HepG2 (cell line): ENCODE measurements around the gene MTHFD1L. TPM values are rescaled to one million over a fixed set of nuclear protein-coding genes. Genes with fewer than 3 reads are reported as not detected.
A peak's percentile ranks its signal among the peaks of the same experiment; 100 is the strongest.

Experiments
- ARHGAP35 ChIP-seq: sonication (generic); formaldehyde crosslinking; IDR thresholded peaks from 2 replicates; pipeline ENCODE4 v1.9.0; 2022; ENCODE audit warnings: mild to moderate bottlenecking, inconsistent platforms, moderate library complexity, missing genetic modification reagents, borderline replicate concordance
- FOXP1 ChIP-seq, 2 experiments: fragments of 450-650 bp in 1 of 2; IDR thresholded peaks; 2 replicates each; pipeline ENCODE4 v1.6.1; 2017 to 2018; ENCODE audit warnings: antibody characterized with exemption in 1 of 2
- KDM1A ChIP-seq: IDR thresholded peaks from 2 replicates; pipeline ENCODE4 v1.6.1; 2016; ENCODE audit warnings: missing compliant biosample characterization
- MAFF ChIP-seq: IDR thresholded peaks from 2 replicates; pipeline ENCODE4 v1.6.1; 2011; ENCODE audit warnings: low read depth, low read length, improper control_type of control experiment
- MAFK ChIP-seq, 2 experiments: IDR thresholded peaks in 1 of 2; conservative IDR thresholded peaks in 1 of 2; 2 replicates each; pipeline ENCODE4 v1.6.1; 2011; ENCODE audit warnings: improper control_type of control experiment in 2 of 2, low read length in 2 of 2
- TOPORS ChIP-seq: sonication (generic); formaldehyde crosslinking; IDR thresholded peaks from 2 replicates; pipeline ENCODE4 v1.8.0; 2023; ENCODE audit warnings: mild to moderate bottlenecking, missing genetic modification reagents
- ZBTB42 ChIP-seq: sonication (generic); formaldehyde crosslinking; IDR thresholded peaks from 2 replicates; pipeline ENCODE4 v1.5.0; 2020; ENCODE audit warnings: mild to moderate bottlenecking, missing genetic modification reagents
- ZFP36L1 ChIP-seq: sonication (generic); formaldehyde crosslinking; IDR thresholded peaks from 2 replicates; pipeline ENCODE4 v1.8.0; 2022; ENCODE audit warnings: mild to moderate bottlenecking, missing genetic modification reagents, moderate library complexity
- ZNF251 ChIP-seq: sonication (generic); formaldehyde crosslinking; IDR thresholded peaks from 2 replicates; pipeline ENCODE4 v1.9.0; 2021; ENCODE audit warnings: mild to moderate bottlenecking, missing genetic modification reagents
- ZNF30 ChIP-seq: sonication (generic); formaldehyde crosslinking; IDR thresholded peaks from 2 replicates; pipeline ENCODE4 v1.5.0; 2020; ENCODE audit warnings: mild to moderate bottlenecking, missing genetic modification reagents
- ZNF331 ChIP-seq: sonication (generic); formaldehyde crosslinking; IDR thresholded peaks from 2 replicates; pipeline ENCODE4 v1.4.0; 2020; ENCODE audit warnings: missing genetic modification reagents
- ZNF629 ChIP-seq: sonication (generic); formaldehyde crosslinking; conservative IDR thresholded peaks from 2 replicates; pipeline ENCODE4 v1.5.0; 2020; ENCODE audit warnings: missing genetic modification reagents
- ZNF652 ChIP-seq: IDR thresholded peaks from 2 replicates; pipeline ENCODE4 v1.6.1; 2016; ENCODE audit warnings: low read depth, borderline replicate concordance
- ZNF7 ChIP-seq: IDR thresholded peaks from 2 replicates; pipeline ENCODE4 v1.6.1; 2016; ENCODE audit warnings: missing biosample characterization, missing genetic modification reagents
- polyA plus RNA-seq, 8 experiments: library from polyadenylated mRNA; depleted of rRNA in 3 of 8; stranded (reverse) in 7 of 8; unstranded in 1 of 8; fragments of >200 nt; fragmentation: Illumina TruSeq in 4 of 8; extraction: Trizol in 4 of 8; gene quantifications; 2 replicates each; pipeline versions ENCODE4 v1.2.1 to v1.2.3, GENCODE V29; 2011 to 2016; ENCODE audit warnings: low read depth in 4 of 8, missing spikeins in 1 of 8, mixed read lengths in 1 of 8; ENCODE audit not compliant: insufficient read depth in 1 of 8
- total RNA-seq, 5 experiments: library from RNA; depleted of rRNA; stranded (reverse); fragments of >200 nt; fragmentation: Illumina TruSeq; extraction: Trizol; gene quantifications; 2 replicates each; pipeline ENCODE4 v1.2.3, GENCODE V29; 2016; ENCODE audit warnings: low read depth in 1 of 5
- TF ChIP-seq, protein P1 (sequence below): IDR thresholded peaks from 2 replicates; pipeline ENCODE4 v1.4.0; 2020; ENCODE audit warnings: mild to moderate bottlenecking, missing genetic modification reagents
- TF ChIP-seq, protein P2 (sequence below): sonication (generic); formaldehyde crosslinking; IDR thresholded peaks from 2 replicates; pipeline ENCODE4 v1.8.1; 2022; ENCODE audit warnings: low read depth, mild to moderate bottlenecking, missing genetic modification reagents
- TF ChIP-seq, protein P3 (sequence below): sonication (generic); formaldehyde crosslinking; IDR thresholded peaks from 2 replicates; pipeline ENCODE4 v1.5.1; 2020; ENCODE audit warnings: mild to moderate bottlenecking, missing genetic modification reagents, borderline replicate concordance
- TF ChIP-seq, protein P4 (sequence below): sonication (generic); formaldehyde crosslinking; IDR thresholded peaks from 2 replicates; pipeline ENCODE4 v1.4.0; 2020; ENCODE audit warnings: missing genetic modification reagents, borderline replicate concordance

Gene MTHFD1L
- total and polyA plus RNA-seq, 2 of the 13 experiments (the other 11 are each of a cell fraction or from before 2014, with no cell fraction given), result 24.0 to 39.6 TPM

DNA sequence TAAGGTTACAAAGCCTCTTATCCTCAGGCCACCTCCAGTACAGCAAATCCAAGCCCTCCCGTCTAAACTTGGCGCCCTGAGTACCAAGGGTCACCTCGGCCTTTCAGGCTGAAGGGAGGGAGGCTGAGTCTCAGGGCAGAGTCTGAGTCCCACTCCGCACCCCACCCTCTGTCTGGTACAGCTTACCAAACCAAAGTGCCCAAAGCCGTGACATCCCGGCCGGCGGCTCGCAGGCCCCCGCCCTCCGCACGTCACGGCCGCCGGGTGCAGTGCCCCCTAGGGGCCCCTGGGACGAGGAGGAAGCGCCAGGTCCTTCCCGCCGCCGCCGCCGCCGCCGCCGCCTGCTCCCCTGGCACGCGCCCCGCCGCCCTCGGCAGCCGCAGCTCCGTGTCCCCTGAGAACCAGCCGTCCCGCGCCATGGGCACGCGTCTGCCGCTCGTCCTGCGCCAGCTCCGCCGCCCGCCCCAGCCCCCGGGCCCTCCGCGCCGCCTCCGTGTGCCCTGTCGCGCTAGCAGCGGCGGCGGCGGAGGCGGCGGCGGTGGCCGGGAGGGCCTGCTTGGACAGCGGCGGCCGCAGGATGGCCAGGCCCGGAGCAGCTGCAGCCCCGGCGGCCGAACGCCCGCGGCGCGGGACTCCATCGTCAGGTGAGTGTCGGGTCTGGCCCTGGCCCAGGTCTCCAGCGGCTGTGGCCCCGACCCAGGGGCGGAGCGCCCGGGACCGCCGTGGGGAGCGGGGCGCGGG is at the start of gene MTHFD1L (continued):
- no peak for TF ChIP-seq ZNF30 (CRISPR knock-in tag)
- TF ChIP-seq, protein P1, sequence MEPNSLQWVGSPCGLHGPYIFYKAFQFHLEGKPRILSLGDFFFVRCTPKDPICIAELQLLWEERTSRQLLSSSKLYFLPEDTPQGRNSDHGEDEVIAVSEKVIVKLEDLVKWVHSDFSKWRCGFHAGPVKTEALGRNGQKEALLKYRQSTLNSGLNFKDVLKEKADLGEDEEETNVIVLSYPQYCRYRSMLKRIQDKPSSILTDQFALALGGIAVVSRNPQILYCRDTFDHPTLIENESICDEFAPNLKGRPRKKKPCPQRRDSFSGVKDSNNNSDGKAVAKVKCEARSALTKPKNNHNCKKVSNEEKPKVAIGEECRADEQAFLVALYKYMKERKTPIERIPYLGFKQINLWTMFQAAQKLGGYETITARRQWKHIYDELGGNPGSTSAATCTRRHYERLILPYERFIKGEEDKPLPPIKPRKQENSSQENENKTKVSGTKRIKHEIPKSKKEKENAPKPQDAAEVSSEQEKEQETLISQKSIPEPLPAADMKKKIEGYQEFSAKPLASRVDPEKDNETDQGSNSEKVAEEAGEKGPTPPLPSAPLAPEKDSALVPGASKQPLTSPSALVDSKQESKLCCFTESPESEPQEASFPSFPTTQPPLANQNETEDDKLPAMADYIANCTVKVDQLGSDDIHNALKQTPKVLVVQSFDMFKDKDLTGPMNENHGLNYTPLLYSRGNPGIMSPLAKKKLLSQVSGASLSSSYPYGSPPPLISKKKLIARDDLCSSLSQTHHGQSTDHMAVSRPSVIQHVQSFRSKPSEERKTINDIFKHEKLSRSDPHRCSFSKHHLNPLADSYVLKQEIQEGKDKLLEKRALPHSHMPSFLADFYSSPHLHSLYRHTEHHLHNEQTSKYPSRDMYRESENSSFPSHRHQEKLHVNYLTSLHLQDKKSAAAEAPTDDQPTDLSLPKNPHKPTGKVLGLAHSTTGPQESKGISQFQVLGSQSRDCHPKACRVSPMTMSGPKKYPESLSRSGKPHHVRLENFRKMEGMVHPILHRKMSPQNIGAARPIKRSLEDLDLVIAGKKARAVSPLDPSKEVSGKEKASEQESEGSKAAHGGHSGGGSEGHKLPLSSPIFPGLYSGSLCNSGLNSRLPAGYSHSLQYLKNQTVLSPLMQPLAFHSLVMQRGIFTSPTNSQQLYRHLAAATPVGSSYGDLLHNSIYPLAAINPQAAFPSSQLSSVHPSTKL, result no peak
- no peak for TF ChIP-seq ZFP36L1
- no peak for TF ChIP-seq ZNF629 (CRISPR knock-in tag)
- no peak for TF ChIP-seq ZNF652 (CRISPR knock-in tag)
- TF ChIP-seq FOXP1 (IDR thresholded peaks at IDR 0.05), result no peak
- TF ChIP-seq FOXP1 (CRISPR knock-in tag; IDR thresholded peaks at IDR 0.05), result no peak
- TF ChIP-seq ZNF331 (CRISPR knock-in tag), result peak; percentile 52; the same call in 1 of the 2 replicates
- no peak for TF ChIP-seq KDM1A (CRISPR knock-in tag)
- TF ChIP-seq ZBTB42, result no peak
- no peak for TF ChIP-seq MAFK (conservative IDR thresholded peaks at IDR 0.05 in 1 of 2, IDR thresholded peaks at IDR 0.05 in 1 of 2; ENCODE audit: low read length in 2 of 2)
- no peak for TF ChIP-seq ZNF7
- no peak for TF ChIP-seq TOPORS (CRISPR knock-in tag)
- TF ChIP-seq ARHGAP35 (CRISPR knock-in tag), result no peak
- TF ChIP-seq MAFF, result no peak
- TF ChIP-seq, protein P2, sequence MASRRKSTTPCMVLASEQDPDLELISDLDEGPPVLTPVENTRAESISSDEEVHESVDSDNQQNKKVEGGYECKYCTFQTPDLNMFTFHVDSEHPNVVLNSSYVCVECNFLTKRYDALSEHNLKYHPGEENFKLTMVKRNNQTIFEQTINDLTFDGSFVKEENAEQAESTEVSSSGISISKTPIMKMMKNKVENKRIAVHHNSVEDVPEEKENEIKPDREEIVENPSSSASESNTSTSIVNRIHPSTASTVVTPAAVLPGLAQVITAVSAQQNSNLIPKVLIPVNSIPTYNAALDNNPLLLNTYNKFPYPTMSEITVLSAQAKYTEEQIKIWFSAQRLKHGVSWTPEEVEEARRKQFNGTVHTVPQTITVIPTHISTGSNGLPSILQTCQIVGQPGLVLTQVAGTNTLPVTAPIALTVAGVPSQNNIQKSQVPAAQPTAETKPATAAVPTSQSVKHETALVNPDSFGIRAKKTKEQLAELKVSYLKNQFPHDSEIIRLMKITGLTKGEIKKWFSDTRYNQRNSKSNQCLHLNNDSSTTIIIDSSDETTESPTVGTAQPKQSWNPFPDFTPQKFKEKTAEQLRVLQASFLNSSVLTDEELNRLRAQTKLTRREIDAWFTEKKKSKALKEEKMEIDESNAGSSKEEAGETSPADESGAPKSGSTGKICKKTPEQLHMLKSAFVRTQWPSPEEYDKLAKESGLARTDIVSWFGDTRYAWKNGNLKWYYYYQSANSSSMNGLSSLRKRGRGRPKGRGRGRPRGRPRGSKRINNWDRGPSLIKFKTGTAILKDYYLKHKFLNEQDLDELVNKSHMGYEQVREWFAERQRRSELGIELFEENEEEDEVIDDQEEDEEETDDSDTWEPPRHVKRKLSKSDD, result no peak
- TF ChIP-seq, protein P3, sequence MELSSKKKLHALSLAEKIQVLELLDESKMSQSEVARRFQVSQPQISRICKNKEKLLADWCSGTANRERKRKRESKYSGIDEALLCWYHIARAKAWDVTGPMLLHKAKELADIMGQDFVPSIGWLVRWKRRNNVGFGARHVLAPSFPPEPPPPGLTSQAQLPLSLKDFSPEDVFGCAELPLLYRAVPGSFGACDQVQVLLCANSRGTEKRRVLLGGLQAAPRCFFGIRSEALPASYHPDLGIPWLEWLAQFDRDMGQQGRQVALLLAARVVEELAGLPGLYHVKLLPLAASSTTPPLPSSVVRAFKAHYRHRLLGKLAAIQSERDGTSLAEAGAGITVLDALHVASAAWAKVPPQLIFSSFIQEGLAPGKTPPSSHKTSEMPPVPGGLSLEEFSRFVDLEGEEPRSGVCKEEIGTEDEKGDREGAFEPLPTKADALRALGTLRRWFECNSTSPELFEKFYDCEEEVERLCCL, result no peak
- no peak for TF ChIP-seq ZNF251 (CRISPR knock-in tag)
- TF ChIP-seq, protein P4, sequence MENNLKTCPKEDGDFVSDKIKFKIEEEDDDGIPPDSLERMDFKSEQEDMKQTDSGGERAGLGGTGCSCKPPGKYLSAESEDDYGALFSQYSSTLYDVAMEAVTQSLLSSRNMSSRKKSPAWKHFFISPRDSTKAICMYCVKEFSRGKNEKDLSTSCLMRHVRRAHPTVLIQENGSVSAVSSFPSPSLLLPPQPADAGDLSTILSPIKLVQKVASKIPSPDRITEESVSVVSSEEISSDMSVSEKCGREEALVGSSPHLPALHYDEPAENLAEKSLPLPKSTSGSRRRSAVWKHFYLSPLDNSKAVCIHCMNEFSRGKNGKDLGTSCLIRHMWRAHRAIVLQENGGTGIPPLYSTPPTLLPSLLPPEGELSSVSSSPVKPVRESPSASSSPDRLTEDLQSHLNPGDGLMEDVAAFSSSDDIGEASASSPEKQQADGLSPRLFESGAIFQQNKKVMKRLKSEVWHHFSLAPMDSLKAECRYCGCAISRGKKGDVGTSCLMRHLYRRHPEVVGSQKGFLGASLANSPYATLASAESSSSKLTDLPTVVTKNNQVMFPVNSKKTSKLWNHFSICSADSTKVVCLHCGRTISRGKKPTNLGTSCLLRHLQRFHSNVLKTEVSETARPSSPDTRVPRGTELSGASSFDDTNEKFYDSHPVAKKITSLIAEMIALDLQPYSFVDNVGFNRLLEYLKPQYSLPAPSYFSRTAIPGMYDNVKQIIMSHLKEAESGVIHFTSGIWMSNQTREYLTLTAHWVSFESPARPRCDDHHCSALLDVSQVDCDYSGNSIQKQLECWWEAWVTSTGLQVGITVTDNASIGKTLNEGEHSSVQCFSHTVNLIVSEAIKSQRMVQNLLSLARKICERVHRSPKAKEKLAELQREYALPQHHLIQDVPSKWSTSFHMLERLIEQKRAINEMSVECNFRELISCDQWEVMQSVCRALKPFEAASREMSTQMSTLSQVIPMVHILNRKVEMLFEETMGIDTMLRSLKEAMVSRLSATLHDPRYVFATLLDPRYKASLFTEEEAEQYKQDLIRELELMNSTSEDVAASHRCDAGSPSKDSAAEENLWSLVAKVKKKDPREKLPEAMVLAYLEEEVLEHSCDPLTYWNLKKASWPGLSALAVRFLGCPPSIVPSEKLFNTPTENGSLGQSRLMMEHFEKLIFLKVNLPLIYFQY (CRISPR knock-in tag), result no peak
